ENCODE results near the gene ATP6V0A4.

GRCh38 chr7:138695106-138695505 lies 102.9 kb downstream of the ATP6V0A4 start:
- no peak for TF ChIP-seq CTCF (IDR thresholded peaks at IDR 0.05)
- no peak for TF ChIP-seq POLR2A (IDR thresholded peaks at IDR 0.05)

Data from tibial nerve (tissue), 3 donors.